GM19467 (cell line): ENCODE results near the gene COL12A1.

Experiments used
- ATAC-seq: cut with Tn5 transposase; IDR thresholded peaks from one replicate; pipeline ENCODE4 v1.9.1; 2021; ENCODE audit warnings: mild to moderate bottlenecking, moderate library complexity; ENCODE audit not compliant: unreplicated experiment

Gene COL12A1

DNA sequence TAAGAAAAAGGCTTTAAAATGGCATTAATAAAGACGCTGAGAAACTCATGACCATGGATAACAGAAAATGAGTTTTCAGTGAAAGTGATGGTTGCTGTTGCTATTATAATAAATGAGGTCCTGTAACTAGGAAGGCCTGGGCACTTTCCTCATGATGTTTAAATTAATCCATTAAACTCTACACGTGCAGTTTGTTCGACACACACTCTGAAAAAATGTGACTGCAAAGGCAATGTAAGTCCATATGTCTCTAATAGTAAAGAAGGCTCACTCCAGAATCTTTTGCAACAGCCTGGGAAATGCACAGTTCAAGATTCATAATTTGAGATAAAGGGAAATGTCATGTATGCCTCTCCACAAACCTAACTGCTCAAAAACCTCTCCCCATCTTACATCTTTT, 153.4 kb downstream of the COL12A1 start:
- no peak for ATAC-seq

DNA sequence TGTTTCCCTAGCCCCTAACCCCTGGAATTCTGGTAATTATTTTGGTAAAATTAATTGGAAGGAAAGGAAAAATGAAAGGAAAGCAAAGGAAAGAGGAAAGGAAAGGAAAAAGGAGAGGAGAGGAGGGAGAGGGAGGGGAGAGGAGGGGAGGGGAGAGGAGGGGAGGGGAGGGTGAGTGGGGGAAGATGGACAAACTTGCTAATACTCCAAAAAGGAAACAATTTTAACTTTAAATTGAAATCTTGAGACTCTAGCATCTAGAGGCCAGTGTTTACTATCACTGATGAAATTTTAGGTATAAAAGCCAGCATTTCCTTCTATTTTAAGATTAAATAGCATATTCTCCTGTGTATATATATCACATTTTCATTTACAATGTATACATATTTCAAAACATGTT, 156.5 kb downstream of the COL12A1 start:
- no peak for ATAC-seq

GRCh38 chr6:75044846-75045245, 161.0 kb downstream of the COL12A1 start:
- ATAC-seq = no peak

DNA sequence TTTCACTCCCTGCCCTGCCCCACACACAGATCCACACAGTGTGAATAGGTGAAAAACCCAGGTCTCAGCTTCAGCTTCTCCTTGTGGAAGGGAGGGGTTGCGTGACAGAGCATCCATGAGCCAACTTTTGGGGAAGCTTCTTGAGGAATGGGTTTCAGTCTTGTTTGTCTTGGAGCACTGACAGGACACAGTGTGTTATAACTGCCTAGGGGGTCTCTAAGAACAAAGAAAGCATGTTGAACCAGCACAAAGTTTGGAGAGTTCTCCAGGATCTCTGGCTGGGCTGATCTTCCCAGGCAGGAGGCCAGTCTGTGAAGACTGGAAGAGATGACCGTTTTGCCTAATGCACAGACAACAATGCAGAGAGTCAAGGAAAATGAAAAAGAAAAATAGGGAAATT, 164.5 kb downstream of the COL12A1 start:
- ATAC-seq = no peak
